Gastroesophageal sphincter (tissue), 4 donors: ENCODE measurements around the gene RFNG. TPM values are rescaled to one million over a fixed set of nuclear protein-coding genes. Genes with fewer than 3 reads are reported as not detected.

Experiments used
- ATAC-seq: fragments of 150-250 bp; one replicate; pipeline ENCODE4 v1.9.1; 2016; ENCODE audit warnings: mild to moderate bottlenecking, moderate library complexity
- H3K27ac ChIP-seq, 4 donors: fragments of 200-600 bp; sonication (generic) in 3 of 4; 1 replicate in 3 of 4; 2 replicates in 1 of 4; pipeline ENCODE4 v1.5.1; 2016 to 2019
- H3K27me3 ChIP-seq: fragments of 200-600 bp; sonication (generic); one replicate; pipeline ENCODE4 v1.5.1; 2019
- H3K36me3 ChIP-seq, 2 donors: fragments of 200-600 bp; sonication (generic); one replicate each; pipeline ENCODE4 v1.5.1; 2019; ENCODE audit warnings: control low read depth in 1 of 2
- H3K4me1 ChIP-seq, 3 donors: fragments of 200-600 bp; sonication (generic); 1 replicate in 2 of 3; 2 replicates in 1 of 3; pipeline ENCODE4 v1.5.1; 2016 to 2019; ENCODE audit warnings: control low read depth in 2 of 3
- H3K4me3 ChIP-seq, 2 donors: fragments of 200-600 bp; sonication (generic); one replicate each; pipeline ENCODE4 v1.5.1; 2019; ENCODE audit warnings: mild to moderate bottlenecking in 1 of 2, moderate library complexity in 1 of 2
- H3K9me3 ChIP-seq, 3 donors: fragments of 200-600 bp; sonication (generic); one replicate each; pipeline ENCODE4 v1.5.1; 2017 to 2019; ENCODE audit warnings: control low read depth in 2 of 3
- EP300 ChIP-seq: sonication (generic); formaldehyde crosslinking; IDR thresholded peaks from one replicate; pipeline ENCODE4 v1.6.1; 2017; ENCODE audit warnings: antibody characterized with exemption, mild to moderate bottlenecking
- POLR2A ChIP-seq, 2 donors: fragments of 450-650 bp; IDR thresholded peaks; one replicate each; pipeline ENCODE4 v1.6.1; 2017; ENCODE audit warnings: antibody characterized with exemption in 2 of 2, mild to moderate bottlenecking in 2 of 2, moderate library complexity in 1 of 2
- POLR2AphosphoS5 ChIP-seq: sonication (generic); formaldehyde crosslinking; IDR thresholded peaks from one replicate; pipeline ENCODE4 v1.6.1; 2017; ENCODE audit warnings: antibody characterized with exemption
- WGBS, 2 donors: methylation state at CpG; one replicate each; pipeline ENCODE4 v1.1.5; 2018; ENCODE audit warnings: low coverage in 1 of 2; 5-methylcytosine and 5-hydroxymethylcytosine counted together
- total RNA-seq, 4 donors: library from RNA; depleted of rRNA; stranded (reverse); fragments of >200 nt; gene quantifications; one replicate each; pipeline ENCODE4 v1.1.0, GENCODE V29; 2016
- TF ChIP-seq, protein P1 (sequence below), 4 experiments: fragments of 200-600 bp in 2 of 4; fragments of 450-650 bp in 2 of 4; sonication (generic) in 1 of 4; IDR thresholded peaks; one replicate each; pipeline ENCODE4 v1.5.1; 2017 to 2019; ENCODE audit warnings: antibody characterized with exemption in 4 of 4, mild to moderate bottlenecking in 2 of 4, moderate library complexity in 2 of 4

Gene RFNG
- total RNA-seq, 4 donors from 2014 or later = 28.8 to 48.2 (median 34.3) TPM

- H3K4me3 ChIP-seq = no peak overlapping the region
- H3K9me3 ChIP-seq = no peaks in the 10 kb centered on the region
- no peaks in the 10 kb centered on the region for H3K27me3 ChIP-seq
- H3K36me3 ChIP-seq = peaks cover 0 to 45% of the 10 kb centered on the region in 2 donors
- WGBS, 2 donors = no CpG with 5 or more reads among the region's 19 CpGs
- TF ChIP-seq, protein P1, sequence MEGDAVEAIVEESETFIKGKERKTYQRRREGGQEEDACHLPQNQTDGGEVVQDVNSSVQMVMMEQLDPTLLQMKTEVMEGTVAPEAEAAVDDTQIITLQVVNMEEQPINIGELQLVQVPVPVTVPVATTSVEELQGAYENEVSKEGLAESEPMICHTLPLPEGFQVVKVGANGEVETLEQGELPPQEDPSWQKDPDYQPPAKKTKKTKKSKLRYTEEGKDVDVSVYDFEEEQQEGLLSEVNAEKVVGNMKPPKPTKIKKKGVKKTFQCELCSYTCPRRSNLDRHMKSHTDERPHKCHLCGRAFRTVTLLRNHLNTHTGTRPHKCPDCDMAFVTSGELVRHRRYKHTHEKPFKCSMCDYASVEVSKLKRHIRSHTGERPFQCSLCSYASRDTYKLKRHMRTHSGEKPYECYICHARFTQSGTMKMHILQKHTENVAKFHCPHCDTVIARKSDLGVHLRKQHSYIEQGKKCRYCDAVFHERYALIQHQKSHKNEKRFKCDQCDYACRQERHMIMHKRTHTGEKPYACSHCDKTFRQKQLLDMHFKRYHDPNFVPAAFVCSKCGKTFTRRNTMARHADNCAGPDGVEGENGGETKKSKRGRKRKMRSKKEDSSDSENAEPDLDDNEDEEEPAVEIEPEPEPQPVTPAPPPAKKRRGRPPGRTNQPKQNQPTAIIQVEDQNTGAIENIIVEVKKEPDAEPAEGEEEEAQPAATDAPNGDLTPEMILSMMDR (IDR thresholded peaks at IDR 0.05) = no peak
- TF ChIP-seq EP300 = no peak
- peak overlapping the region in 1 of 4 donors; percentile 48 for H3K27ac ChIP-seq
- ATAC-seq = no peak
- H3K4me1 ChIP-seq = no peaks in the 10 kb centered on the region
Measured at GRCh38 chr17:82012640-82013295, 38.8 kb downstream of the RFNG start.

- no CpG with 5 or more reads among the region's 20 CpGs for WGBS, 2 donors
- Histone ChIP-seq H3K36me3 (peaks cover 0 to 40% of the 10 kb centered on the region in 2 donors), H3K27ac (peak overlapping the region in 1 of 4 donors; percentile 48), H3K9me3 (no peaks in the 10 kb centered on the region), H3K4me1 (no peaks in the 10 kb centered on the region), H3K27me3 (no peaks in the 10 kb centered on the region), H3K4me3 (no peak overlapping the region)
- no peak for ATAC-seq
- TF ChIP-seq, protein P1 (IDR thresholded peaks at IDR 0.05) = no peak
- TF ChIP-seq POLR2A (IDR thresholded peaks at IDR 0.05) (no peak), POLR2AphosphoS5 (no peak), EP300 (no peak)
Measured at GRCh38 chr17:82012261-82012639, 39.4 kb downstream of the RFNG start.

- Histone ChIP-seq H3K4me3 (no peak overlapping the region), H3K27ac (no peak overlapping the region), H3K4me1 (peaks cover 0 to 4% (median under 1%) of the 10 kb centered on the region in 3 donors), H3K27me3 (no peaks in the 10 kb centered on the region), H3K36me3 (peaks cover 0 to 34% of the 10 kb centered on the region in 2 donors), H3K9me3 (no peaks in the 10 kb centered on the region)
- TF ChIP-seq, protein P1 (IDR thresholded peaks at IDR 0.05) = no peak
- TF ChIP-seq EP300 (no peak), POLR2AphosphoS5 (no peak)
- WGBS, 2 donors = no CpG with 5 or more reads among the region's 19 CpGs
- no peak for ATAC-seq
Measured at GRCh38 chr17:82011617-82012187, 39.9 kb downstream of the RFNG start.

- Histone ChIP-seq H3K36me3 (peaks cover 0 to 34% of the 10 kb centered on the region in 2 donors), H3K27ac (no peak overlapping the region), H3K4me1 (peaks cover 0 to 12% (median 3%) of the 10 kb centered on the region in 3 donors), H3K27me3 (no peaks in the 10 kb centered on the region), H3K4me3 (no peak overlapping the region), H3K9me3 (no peaks in the 10 kb centered on the region)
- ATAC-seq = no peak
- TF ChIP-seq POLR2AphosphoS5 (no peak), POLR2A (IDR thresholded peaks at IDR 0.05) (no peak), EP300 (no peak)
- TF ChIP-seq, protein P1 (IDR thresholded peaks at IDR 0.05) = no peak
- 100% methylated on average over 2 of the region's 39 CpGs; no CpG with 5 or more reads in 1 of the 2 donors for WGBS, 2 donors
Measured at GRCh38 chr17:82010575-82011525, 40.8 kb downstream of the RFNG start.
